Stimulated activated CD4-positive, alpha-beta T cell treated with anti-CD3 and anti-CD28 coated beads, Interleukin-4, amount 100 ng/mL, for 1 hour (primary cell): Measurements from ENCODE around the gene LIPC.

Source experiments
- DNase-seq: peaks from one replicate; pipeline ENCODE4 v3.0.0-alpha.2; 2020

The LIPC gene

DNA sequence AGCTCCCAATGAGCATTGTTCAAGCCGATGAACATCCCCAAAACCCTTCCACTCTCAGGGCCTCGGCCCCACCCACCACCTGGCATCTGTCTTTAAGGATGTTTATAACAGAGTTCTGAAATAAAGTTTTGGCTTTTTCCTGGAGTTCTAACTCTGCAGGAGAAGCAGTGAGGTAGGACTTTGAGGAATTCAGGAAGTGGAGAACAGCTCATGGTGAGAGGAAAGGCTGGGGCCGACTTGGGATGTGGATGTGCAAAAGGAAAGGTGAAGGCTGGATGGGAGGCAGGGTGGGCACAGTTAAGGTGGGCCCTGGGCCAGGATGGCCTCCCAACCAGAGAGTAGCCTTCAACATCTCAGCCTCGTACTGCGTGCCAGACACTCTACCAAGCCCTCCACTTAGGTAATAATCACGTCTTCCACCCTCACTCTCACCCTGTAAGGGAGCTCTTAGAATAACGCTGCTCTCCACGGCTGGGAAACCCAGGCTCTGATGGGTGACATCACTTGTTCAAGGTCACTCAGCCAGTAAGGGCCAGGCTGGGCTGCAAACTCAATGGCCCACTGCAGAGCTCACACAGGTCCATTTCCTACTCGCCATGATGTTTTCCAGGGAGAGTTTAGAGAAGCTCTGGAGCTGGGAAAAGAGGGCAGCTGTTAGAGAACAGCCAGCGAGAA, 28.5 kb downstream of the LIPC start:
- DNase-seq, result no peak

DNA sequence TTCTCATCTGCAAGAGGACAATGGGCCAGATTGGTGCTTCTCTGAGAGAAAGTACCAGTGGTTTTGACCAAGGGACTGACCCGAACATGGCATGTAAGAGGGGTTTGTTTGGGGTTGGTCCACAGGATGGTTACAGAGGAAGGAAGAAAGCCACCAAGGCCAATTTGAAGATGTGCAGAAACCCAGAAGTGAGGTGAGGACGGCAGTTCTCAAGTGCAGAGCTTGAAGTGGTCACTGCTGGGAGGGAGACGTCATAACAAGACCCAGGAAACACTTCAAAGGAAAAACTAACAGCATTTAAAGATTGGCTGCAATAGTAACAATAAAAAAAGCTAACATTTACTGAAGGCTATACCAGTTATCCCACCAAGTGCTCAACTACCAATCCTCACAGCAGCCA, 29.1 kb downstream of the LIPC start:
- DNase-seq, result no peak

DNA sequence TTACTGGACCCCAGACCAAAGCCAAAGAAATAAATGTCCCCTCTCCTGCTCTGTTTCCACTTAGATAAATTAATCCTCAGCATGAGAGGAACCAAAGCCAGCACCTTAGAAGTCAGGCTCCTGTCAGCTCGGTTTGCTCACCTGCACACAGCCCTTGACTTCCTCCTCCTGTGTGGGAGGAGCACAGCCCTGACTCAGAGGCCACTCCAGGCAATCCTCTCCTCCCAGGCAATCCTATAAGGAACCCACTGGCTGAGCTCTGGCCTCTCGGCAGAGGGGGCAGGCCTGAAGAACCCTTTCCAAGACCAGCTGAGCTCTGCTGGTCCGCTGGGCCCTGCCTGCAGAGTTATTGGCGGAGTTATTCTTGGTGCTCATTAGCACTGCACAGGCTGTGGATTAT, 30.8 kb downstream of the LIPC start:
- DNase-seq, result no peak

DNA sequence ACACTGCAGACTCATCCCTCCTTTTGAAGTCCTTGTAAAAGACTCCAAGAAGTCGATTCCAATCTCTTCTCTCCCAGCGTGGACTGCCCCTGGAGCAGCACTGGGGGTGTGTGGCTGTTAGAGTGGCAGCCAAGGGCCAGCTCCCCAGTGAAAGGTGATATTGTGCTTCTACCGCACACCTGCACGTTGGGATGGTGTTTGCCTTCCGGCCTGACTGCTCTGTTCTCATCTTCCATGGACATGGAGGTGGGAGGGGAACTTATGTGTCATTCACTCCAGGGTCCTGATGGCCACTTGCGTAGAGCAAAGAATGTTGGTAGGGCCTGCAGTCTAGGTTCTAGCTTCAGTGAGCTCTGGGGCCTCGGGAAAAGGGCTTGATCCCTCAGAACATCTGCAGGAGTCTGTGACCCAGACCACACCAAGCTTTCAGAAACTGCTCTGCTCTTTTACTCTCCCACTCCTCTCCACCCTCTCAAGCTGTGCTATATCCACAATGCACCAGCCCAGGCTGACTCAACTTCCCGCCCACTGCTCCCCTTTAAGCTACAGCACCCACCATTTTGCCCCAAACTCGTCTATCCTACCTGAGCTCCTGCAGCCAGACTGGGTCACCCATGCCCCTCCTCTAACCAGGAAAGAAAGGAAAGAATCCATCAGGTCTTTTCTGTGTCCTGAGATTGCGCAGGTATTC, 31.3 kb downstream of the LIPC start:
- DNase-seq, result peak; percentile 24

DNA sequence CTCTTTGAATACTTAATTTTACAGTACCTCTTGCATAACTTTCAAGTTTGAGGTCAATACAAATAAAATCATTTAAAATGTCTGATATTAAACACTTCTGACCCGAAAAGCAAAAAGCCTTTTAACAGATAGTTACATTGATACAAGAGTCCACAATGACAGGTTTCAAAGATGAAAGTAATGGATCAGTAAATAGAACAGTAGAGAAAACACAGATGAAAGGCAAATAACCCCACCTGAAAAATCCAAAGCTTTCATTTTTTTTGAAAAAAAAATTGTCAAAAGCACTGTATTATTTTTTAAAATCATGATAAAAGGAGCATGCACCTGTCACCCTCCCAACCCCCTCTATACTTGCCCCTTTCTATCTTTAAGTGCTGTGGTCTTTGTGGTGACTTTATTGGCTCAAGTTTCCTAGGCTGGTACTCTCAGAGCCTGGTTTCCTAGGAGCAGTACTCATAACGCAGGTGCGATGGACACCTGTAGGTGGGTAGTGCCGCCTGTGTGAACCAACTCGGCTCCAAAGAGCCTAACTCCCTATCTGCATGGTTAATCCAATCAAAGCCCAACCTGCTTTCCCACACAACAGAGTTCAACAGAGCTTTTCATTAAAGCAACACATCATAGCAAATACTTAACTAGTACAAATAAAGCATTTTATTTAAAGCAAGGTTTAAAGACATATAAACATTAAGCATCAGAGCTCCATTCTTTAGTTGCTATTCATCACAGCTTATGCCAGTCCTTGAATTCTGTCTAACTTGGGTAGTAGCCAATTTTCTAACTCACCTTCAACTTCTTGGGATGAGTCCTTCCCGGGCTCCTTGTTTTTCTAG, 32.2 kb downstream of the LIPC start:
- DNase-seq, result no peak

DNA sequence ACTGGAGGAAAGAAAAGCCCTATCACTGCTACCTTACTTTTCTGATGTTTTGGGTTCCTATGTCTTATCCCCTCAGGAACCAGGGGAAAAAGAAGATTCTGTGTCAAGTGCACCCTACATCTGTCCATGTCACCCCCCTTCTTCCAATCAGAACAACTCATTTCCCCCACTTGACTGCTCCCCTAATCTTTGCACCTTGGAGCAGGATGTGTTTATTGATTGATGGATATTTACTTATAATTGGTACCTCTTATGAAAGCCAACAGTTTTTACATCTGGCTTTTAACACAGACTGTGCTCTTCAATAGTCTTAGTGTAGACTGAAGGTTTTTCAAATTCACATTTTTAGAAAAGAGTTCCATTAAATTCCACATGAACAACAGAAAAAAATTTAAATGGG, 33.3 kb downstream of the LIPC start:
- no peak for DNase-seq

DNA sequence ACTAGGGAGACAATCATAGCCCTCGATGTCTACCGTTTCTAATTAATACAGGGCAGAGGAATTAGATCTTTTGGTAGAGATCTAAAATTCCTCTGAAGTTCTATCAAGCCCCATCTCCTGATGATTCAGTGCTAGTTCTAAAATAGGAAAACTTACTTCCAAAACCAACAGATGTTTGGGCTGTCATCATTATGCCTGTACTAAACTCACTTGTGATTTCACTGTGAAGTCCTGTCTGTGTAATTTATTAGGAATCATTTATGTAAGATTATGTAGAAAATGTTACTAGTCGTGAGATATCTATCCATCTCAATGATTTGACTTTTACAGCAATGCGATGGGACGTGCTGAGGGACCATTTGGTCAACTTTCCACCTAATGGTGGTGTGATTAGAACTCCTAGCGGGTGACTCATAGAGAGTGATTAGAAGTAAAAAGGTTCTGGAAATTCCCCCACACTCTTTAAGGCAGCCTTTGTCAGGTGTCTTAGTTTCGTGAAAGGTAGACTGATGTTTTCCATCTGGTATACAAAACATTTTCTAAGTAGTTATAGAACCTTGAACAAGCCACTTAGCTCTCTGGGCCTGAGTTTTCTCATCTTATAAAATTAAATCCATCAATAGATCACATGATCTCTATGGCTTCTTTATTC, 34.2 kb downstream of the LIPC start:
- DNase-seq, result no peak

DNA sequence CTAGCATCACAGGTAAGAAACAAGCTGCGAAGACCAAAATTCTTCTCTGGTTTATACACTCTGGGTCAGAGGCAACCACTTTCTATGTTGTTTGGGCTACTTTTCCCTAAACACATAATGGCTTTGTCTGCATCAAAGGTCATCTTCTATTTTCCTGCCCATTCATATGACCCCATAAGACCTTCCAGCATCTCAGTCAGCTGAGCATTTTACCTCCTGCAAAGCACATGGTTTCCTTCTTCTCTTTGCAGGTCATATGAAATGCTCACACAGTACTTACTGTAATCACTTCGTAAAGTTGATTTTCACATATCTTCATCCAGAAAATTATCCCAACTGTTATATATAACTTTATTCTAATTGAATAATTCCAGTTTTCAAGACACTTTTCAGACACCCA, 34.8 kb downstream of the LIPC start:
- no peak for DNase-seq

DNA sequence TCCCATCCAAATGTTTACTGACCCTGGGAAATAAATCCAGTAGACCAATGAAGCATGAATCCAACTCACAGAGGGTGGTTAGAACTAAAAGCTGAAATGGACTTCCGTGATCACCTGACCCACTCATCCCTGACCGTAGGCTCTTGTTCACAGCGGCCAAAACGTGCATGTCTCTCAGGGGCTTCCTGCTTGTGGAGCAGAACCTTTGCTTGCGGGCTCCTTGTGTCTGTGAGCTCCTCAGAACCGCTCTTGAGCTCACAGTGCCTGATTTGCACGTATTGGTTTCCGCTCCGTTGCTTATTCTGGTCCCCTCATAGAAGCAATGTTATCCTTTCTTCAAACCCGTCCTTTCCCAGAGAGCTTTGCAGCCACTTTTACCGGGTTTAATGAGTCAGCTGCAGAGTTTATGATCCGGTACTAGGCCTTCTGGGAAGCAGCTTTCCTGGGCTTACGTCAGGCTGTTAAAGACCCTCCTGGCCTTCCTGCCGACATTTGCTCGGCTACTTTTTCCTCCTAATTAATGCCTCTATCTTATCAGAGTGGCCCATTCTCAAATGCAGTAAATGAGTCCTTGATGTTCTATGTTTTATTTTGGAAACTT, 35.4 kb downstream of the LIPC start:
- no peak for DNase-seq

DNA sequence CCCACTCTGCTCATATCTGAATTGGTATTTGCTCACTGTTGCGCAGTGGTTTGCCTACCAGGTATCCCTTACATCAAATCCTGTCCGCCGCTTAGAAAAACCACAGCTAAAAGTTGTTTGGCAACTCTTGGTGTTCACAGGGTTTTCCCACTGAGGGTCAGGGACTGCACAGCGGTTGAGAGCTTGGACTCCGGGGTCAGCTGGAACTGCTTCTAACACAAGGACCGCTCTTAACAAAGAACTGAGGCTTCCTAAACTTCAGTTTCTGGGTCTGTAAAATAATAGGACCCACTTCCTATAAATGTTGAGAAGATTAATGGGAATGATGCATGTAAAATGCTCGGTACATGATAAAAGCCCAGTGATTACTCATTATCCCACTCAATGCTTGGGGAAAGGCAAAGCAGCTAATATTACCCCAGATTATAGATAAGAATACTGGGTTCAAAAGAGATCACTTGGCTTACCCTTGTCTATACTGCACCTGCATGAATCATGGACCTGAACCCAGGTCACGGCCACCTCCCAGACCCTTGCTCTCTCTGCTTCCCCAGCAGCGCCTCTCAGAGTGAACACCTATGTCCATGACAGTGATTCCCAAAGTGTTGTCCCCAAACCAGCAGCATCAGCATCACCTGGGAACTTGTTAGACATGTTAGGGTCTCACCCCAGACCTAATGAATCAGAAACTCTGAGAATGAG, 36.1 kb downstream of the LIPC start:
- no peak for DNase-seq

DNA sequence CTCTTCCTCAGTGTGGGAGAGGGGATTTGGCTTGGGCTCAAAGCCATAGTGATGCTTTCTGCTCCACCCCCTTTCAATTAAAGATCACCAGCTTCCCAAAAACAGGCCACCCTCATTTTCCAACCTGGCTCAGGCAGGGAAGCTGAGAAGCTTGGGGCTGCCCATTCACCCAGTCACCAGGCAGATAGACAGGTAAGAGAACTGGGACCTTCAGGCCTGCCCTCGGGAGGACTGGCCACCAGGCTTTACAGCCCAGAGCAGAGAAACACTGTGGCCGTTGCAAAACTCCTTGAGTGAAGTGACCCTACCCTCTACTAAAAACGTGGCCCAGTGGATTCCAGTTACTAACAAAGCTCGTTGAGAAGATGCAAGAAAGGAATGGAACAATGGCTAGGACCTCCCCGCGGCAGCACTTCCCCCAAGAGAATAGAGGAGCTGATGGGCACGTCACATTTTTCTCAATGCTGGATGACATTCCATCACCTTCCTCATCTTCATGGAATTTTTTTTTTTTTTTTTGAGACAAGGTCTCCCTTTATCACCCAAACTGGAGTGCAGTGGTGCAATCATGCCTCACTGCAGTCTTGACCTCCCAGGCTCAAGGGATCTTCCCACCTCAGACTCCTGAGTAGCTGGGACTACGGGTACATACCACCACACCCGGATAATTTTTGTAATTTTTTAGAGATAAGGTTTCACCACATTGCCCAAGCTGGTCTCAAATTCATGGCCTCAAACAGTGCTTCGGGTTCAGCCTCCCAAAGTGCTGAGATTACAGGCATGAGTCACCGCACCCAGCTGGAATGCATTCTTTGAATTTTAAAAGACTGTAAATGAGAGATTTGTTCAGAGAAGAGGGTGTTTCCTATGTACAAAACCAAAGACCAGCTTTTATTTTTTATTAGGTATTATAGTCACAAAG, 37.9 kb downstream of the LIPC start:
- no peak for DNase-seq

DNA sequence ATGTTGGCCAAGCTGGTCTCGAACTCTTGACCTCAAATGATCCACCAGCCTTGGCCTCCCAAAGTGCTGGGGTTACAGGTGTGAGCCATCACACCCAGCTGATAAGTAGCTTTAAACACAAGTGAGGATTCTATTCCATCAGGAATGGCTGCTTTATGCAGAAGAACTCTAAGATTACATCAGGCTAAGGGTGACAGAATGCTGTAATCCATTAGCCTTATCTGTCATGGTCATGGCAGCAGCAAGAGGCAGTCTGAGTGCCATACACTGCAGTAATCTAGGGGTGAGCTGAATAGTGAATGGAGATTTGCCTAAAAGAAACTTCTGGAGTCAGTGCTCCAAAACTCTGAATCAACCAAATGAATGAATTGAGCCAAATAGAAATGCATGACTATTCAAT, 39.6 kb downstream of the LIPC start:
- DNase-seq, result no peak

DNA sequence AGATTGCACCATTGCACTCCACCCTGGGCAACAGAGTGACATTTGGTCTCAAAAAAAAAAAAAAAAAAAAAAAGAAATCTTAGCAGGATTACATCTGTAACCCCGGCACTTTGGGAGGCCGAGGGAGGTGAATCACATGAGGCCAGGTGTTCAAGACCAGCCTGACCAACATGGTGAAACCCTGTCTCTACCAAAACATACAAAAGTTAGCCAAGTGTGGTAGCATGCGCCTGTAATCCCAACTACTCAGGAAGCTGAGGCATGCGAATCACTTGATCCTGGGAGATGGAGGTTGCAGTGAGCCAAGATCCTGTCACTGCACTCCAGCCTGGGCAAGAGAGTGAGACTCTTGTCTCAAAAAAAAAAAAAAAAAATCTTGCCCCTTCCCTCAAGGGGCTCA, 40.4 kb downstream of the LIPC start:
- DNase-seq, result no peak

DNA sequence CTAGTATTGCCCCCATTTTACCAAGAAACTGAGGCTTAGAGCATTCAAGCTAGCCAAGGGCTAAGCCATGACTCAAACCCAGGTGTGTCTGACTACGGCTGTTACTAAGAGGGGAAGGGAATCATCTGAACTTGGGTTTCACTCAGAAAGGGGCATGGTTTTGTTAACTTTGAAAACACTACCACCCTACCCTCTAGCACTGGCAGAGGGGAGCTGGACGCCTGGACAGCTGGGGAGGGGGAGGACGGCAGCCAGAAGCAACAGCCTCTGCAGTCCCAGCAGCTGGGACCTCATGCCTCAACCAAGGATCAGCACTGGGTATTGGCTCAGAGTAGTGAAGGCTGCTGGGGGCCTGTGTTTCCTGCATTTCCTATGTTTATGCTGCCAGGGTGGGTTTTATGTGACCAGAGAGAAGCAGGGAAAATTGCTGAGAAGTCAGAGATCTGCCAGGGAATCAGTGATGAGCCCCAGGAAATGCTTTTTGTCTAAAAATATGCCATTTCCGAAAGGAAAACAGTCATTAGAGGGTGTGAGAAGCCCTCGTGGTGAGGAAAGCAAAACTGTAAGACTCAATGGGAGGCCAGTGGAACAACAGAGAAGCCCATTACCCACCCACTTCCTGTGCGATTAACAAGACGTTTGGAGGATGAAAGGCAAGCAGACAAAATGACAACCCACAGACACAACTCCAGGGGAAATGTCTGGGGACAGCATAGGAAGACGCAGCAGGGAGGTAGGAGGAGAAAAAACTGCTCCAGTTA, 41.2 kb downstream of the LIPC start:
- DNase-seq, result no peak

DNA sequence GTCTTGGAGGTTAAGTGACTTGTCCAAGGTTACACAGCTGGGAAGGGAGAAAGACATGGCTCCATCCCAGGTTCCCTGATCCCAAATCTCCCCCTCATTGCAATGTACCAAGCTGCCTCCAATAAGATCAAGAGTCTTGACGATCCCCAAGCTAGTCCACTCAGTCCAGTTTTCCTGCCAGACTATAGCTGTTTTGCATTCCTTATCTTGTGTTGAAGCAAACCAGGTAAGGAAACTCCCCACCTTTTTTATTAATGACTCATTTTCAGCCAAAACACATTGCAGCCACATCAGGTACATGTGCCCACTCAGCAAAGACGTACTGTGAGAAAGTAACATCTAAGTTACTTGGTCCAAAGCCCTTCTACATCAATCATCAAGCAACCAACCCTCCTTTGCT, 41.9 kb downstream of the LIPC start:
- DNase-seq, result no peak

DNA sequence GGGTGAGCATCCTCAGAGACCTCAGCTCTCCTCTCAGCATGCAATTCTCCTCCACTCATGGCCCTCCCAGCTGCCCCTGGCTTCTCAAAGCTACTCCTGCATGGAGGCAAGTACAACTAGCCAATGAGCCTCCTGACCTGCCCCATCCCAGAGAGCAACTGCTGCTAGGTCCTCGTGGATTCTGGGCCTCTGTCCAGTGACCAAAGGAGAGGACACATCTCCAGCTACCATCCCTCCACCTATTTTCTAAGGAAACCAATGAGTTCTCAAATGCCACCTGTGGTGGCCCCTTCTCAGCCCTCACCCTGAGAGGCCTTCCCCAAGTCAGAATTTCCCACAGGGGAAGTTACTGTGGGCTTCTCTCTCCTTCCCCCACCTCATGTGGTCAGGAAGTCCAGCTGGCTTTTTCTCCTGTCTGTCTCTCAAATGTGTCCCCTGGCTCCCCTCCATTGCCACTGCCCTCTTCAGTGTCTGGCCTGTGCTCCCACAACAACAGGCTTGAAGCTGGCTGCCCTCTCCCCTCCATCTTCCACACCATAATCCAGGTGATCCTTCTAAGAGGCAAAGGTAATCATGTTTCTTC, 43.0 kb downstream of the LIPC start:
- no peak for DNase-seq

DNA sequence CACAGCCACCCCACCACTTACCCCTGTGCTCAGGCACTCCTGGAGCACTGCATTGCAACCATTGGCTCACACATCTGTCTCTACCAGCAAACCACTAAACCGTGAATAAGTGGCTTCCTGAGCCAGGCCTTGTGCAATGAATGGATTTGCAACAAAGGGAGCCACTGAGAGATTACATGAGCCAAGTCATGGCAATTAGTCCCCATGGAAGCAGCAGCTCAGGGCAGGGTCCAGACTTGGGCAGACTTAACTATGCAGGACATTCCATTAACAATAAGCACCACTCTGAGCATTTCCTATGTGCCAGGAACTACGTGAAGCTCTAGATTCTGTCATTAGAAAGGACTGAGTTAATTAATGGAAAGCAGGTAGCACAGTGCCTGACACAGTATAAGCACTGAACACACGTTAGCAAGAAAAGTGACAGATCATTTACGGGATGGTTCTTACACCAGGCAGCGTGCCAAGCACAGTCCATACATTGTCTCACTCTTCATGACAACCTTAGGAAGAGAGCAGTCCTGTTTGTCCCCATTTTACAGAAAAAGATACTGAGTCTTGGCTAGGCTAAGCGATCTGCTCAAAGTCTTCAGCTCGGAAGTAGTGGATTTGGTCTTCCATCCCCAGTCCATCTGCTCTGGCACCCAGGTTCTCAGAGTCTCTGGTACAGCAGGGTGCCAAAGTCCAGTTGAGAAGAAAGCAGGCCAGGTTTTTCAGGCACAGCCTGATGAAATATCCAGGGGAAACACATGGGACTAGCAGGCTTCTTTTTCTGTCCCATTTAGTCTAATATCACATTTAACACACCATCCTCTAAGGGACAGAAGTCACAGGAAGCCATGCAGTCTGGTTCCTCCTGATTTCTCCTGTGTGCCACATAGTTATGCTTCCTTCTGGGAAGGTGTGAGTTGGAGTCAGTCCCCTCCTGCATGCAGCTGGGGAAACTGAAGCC, 44.1 kb downstream of the LIPC start:
- DNase-seq, result no peak

DNA sequence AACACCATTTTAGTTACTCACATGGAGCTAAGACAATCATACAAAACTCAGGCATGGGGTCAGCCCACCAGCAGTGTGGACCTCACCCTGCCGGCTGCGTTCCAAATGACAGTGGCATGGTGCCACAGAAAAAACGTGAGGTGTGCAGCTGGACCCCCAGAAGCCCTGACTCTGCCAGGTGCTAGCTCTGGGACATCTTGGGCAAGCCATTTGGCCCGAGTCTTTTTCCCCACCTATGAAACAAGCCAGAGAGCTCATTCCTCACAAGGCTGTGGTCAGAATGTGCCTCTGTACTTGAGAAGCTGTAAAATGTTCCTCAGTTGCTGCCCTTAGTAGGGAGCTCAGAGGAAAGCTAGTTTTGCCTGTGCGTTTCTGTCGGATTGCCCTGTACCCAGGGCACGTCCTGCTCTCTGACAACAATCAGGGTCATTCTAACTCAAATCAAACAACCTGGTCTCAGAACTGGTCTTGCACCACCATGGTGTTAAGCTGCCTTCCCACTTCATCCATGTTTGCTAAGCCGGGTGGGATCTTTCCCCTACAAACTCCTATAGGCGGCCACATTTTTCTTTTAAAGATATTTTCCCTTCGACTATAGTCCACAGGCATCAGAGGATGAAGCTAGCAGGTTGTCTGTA, 44.9 kb downstream of the LIPC start:
- DNase-seq, result no peak
